HUDEP-2 (cell line): ENCODE data around the gene NDFIP1.
A peak's percentile ranks its signal among the peaks of the same experiment; 100 is the strongest.

Experiments
- DNase-seq, 76 experiments: peaks; one replicate each; lab custom pipeline; 2025; ENCODE audit not compliant: unreplicated experiment in 76 of 76; lab: John Stamatoyannopoulos, UW

Gene NDFIP1

GRCh38 chr5:142117579-142118151 is 9.1 kb downstream of the NDFIP1 start:
- DNase-seq = no peak

GRCh38 chr5:142118155-142118686 is 9.6 kb downstream of the NDFIP1 start:
- DNase-seq = no peak

GRCh38 chr5:142119051-142119625 is 10.6 kb downstream of the NDFIP1 start:
- DNase-seq = peak in 41 of 76 experiments; percentile 8 to 74 (median 35)

GRCh38 chr5:142120247-142120935 is 11.8 kb downstream of the NDFIP1 start:
- no peak for DNase-seq

- no peak for DNase-seq
These were observed 13.5 kb downstream of the NDFIP1 start for GRCh38 chr5:142122121-142122520.

GRCh38 chr5:142125378-142125777 is 16.8 kb downstream of the NDFIP1 start:
- DNase-seq = no peak

GRCh38 chr5:142125963-142126362 is 17.4 kb downstream of the NDFIP1 start:
- DNase-seq = no peak

- DNase-seq = no peak
These were observed 20.2 kb downstream of the NDFIP1 start for GRCh38 chr5:142128675-142129208.

- DNase-seq = no peak
These were observed 21.0 kb downstream of the NDFIP1 start for GRCh38 chr5:142129446-142130066.

- DNase-seq = no peak
These were observed 22.8 kb downstream of the NDFIP1 start for GRCh38 chr5:142131394-142131793.

- peak in 44 of 76 experiments; percentile 5 to 67 (median 25) for DNase-seq
These were observed 24.3 kb downstream of the NDFIP1 start for GRCh38 chr5:142132916-142133315.

GRCh38 chr5:142133330-142134206 is 25.0 kb downstream of the NDFIP1 start:
- DNase-seq = no peak

GRCh38 chr5:142134331-142135010 is 25.9 kb downstream of the NDFIP1 start:
- no peak for DNase-seq

- no peak for DNase-seq
These were observed 32.9 kb downstream of the NDFIP1 start for GRCh38 chr5:142141463-142141862.

- peak in 6 of 76 experiments; percentile 3 to 24 (median 17) for DNase-seq
These were observed 35.3 kb downstream of the NDFIP1 start for GRCh38 chr5:142143878-142144277.

GRCh38 chr5:142145106-142145900 is 36.7 kb downstream of the NDFIP1 start:
- peak in 65 of 76 experiments; percentile 7 to 75 (median 44) for DNase-seq

- DNase-seq = no peak
These were observed 40.8 kb downstream of the NDFIP1 start for GRCh38 chr5:142149363-142149762.

- DNase-seq = no peak
These were observed 41.9 kb downstream of the NDFIP1 start for GRCh38 chr5:142150431-142150830.
